ENCODE data around the gene TBC1D3G.
"Not testable (repeated sequence)": the region's sequence is repeated elsewhere in the genome, so short reads cannot be mapped to it uniquely, and the experiment has no call there.

Gene TBC1D3G

GRCh38 chr17:36323584-36323983, at the start of gene TBC1D3G:
TSS of gene TBC1D3G (plus strand) at chr17:36323884. CDS start at chr17:36325412, 1,528 bp downstream.
- H3K4me2 ChIP-seq (ENCODE audit: low read length); H3K9me3 ChIP-seq (ENCODE audit: insufficient read depth, low read length); H3K79me2 ChIP-seq (ENCODE audit: low read length); H3K4me3 ChIP-seq (ENCODE audit: low read length); H2AFZ ChIP-seq (ENCODE audit: low read depth, low read length); H3K27me3 ChIP-seq (ENCODE audit: low read depth, low read length); H3K27ac ChIP-seq (ENCODE audit: low read length); H3K4me1 ChIP-seq (ENCODE audit: low read length); H3K9ac ChIP-seq (ENCODE audit: low read length); H4K20me1 ChIP-seq (ENCODE audit: insufficient read depth, low read length); H3K36me3 ChIP-seq (replicated peaks; ENCODE audit: low read depth, low read length): not testable (repeated sequence)

GRCh38 chr17:36283256-36283655, 40.4 kb upstream of the TBC1D3G start:
- H3K27ac ChIP-seq (ENCODE audit: low read length); H3K36me3 ChIP-seq (replicated peaks; ENCODE audit: low read depth, low read length); H3K4me1 ChIP-seq (ENCODE audit: low read length); H3K79me2 ChIP-seq (ENCODE audit: low read length); H3K27me3 ChIP-seq (ENCODE audit: low read depth, low read length); H2AFZ ChIP-seq (ENCODE audit: low read depth, low read length); H4K20me1 ChIP-seq (ENCODE audit: insufficient read depth, low read length); H3K4me2 ChIP-seq (ENCODE audit: low read length); H3K9ac ChIP-seq (ENCODE audit: low read length); H3K4me3 ChIP-seq (ENCODE audit: low read length); H3K9me3 ChIP-seq (ENCODE audit: insufficient read depth, low read length): not testable (repeated sequence)

GRCh38 chr17:36284219-36284618, 39.5 kb upstream of the TBC1D3G start:
- H3K4me1 ChIP-seq (ENCODE audit: low read length); H3K9ac ChIP-seq (ENCODE audit: low read length); H2AFZ ChIP-seq (ENCODE audit: low read depth, low read length); H3K9me3 ChIP-seq (ENCODE audit: insufficient read depth, low read length); H3K79me2 ChIP-seq (ENCODE audit: low read length); H3K27ac ChIP-seq (ENCODE audit: low read length); H4K20me1 ChIP-seq (ENCODE audit: insufficient read depth, low read length); H3K27me3 ChIP-seq (ENCODE audit: low read depth, low read length); H3K36me3 ChIP-seq (replicated peaks; ENCODE audit: low read depth, low read length); H3K4me3 ChIP-seq (ENCODE audit: low read length); H3K4me2 ChIP-seq (ENCODE audit: low read length): not testable (repeated sequence)

GRCh38 chr17:36289965-36290612, 33.6 kb upstream of the TBC1D3G start:
- H3K36me3 ChIP-seq (replicated peaks; ENCODE audit: low read depth, low read length); H3K4me2 ChIP-seq (ENCODE audit: low read length); H3K4me3 ChIP-seq (ENCODE audit: low read length); H3K27ac ChIP-seq (ENCODE audit: low read length); H3K9ac ChIP-seq (ENCODE audit: low read length); H3K4me1 ChIP-seq (ENCODE audit: low read length); H3K27me3 ChIP-seq (ENCODE audit: low read depth, low read length); H3K9me3 ChIP-seq (ENCODE audit: insufficient read depth, low read length); H3K79me2 ChIP-seq (ENCODE audit: low read length); H2AFZ ChIP-seq (ENCODE audit: low read depth, low read length); H4K20me1 ChIP-seq (ENCODE audit: insufficient read depth, low read length): not testable (repeated sequence)

GRCh38 chr17:36295161-36295560, 28.5 kb upstream of the TBC1D3G start:
- H3K4me2 ChIP-seq (ENCODE audit: low read length); H3K79me2 ChIP-seq (ENCODE audit: low read length); H3K27ac ChIP-seq (ENCODE audit: low read length); H3K4me1 ChIP-seq (ENCODE audit: low read length); H3K4me3 ChIP-seq (ENCODE audit: low read length); H2AFZ ChIP-seq (ENCODE audit: low read depth, low read length); H4K20me1 ChIP-seq (ENCODE audit: insufficient read depth, low read length); H3K9ac ChIP-seq (ENCODE audit: low read length); H3K9me3 ChIP-seq (ENCODE audit: insufficient read depth, low read length); H3K36me3 ChIP-seq (replicated peaks; ENCODE audit: low read depth, low read length); H3K27me3 ChIP-seq (ENCODE audit: low read depth, low read length): not testable (repeated sequence)

- H3K27me3 ChIP-seq (ENCODE audit: low read depth, low read length); H4K20me1 ChIP-seq (ENCODE audit: insufficient read depth, low read length); H3K36me3 ChIP-seq (replicated peaks; ENCODE audit: low read depth, low read length); H3K27ac ChIP-seq (ENCODE audit: low read length); H3K9ac ChIP-seq (ENCODE audit: low read length); H3K4me3 ChIP-seq (ENCODE audit: low read length); H3K4me1 ChIP-seq (ENCODE audit: low read length); H3K9me3 ChIP-seq (ENCODE audit: insufficient read depth, low read length); H2AFZ ChIP-seq (ENCODE audit: low read depth, low read length); H3K79me2 ChIP-seq (ENCODE audit: low read length); H3K4me2 ChIP-seq (ENCODE audit: low read length): not testable (repeated sequence)
Measured at GRCh38 chr17:36315736-36316135, 7.9 kb upstream of the TBC1D3G start.

- H2AFZ ChIP-seq (ENCODE audit: low read depth, low read length); H3K36me3 ChIP-seq (replicated peaks; ENCODE audit: low read depth, low read length); H4K20me1 ChIP-seq (ENCODE audit: insufficient read depth, low read length); H3K9me3 ChIP-seq (ENCODE audit: insufficient read depth, low read length); H3K4me3 ChIP-seq (ENCODE audit: low read length); H3K4me2 ChIP-seq (ENCODE audit: low read length); H3K27ac ChIP-seq (ENCODE audit: low read length); H3K79me2 ChIP-seq (ENCODE audit: low read length); H3K4me1 ChIP-seq (ENCODE audit: low read length); H3K9ac ChIP-seq (ENCODE audit: low read length); H3K27me3 ChIP-seq (ENCODE audit: low read depth, low read length): not testable (repeated sequence)
Measured at GRCh38 chr17:36362496-36362895, 38.8 kb downstream of the TBC1D3G start.

GRCh38 chr17:36375938-36376337, 52.3 kb downstream of the TBC1D3G start:
- not testable (repeated sequence) for H3K36me3 ChIP-seq (replicated peaks; ENCODE audit: low read depth, low read length); H3K79me2 ChIP-seq (ENCODE audit: low read length); H3K4me2 ChIP-seq (ENCODE audit: low read length); H3K9ac ChIP-seq (ENCODE audit: low read length); H3K4me3 ChIP-seq (ENCODE audit: low read length); H4K20me1 ChIP-seq (ENCODE audit: insufficient read depth, low read length); H2AFZ ChIP-seq (ENCODE audit: low read depth, low read length); H3K9me3 ChIP-seq (ENCODE audit: insufficient read depth, low read length); H3K27me3 ChIP-seq (ENCODE audit: low read depth, low read length); H3K4me1 ChIP-seq (ENCODE audit: low read length); H3K27ac ChIP-seq (ENCODE audit: low read length)

Data from OCI-LY3 (cell line).